PC-9 (cell line): ENCODE results near the gene R3HDM2. TPM values are rescaled to one million over a fixed set of nuclear protein-coding genes. Genes with fewer than 3 reads are reported as not detected.

Experiments used
- BruUV-seq: library from RNA; stranded (reverse); fragments of 400-500 nt; replicated peaks from 2 replicates; lab custom pipeline; 2021; lab: Mats Ljungman, UMichigan
- CTCF ChIA-PET: fragments of 300-600 bp; sonication (Branson Sonifier 250); formaldehyde crosslinking; loops from one replicate; lab custom pipeline; 2022; ENCODE audit warnings: antibody characterized with exemption; lab: Charles Lee
- POLR2A ChIA-PET: fragments of 300-600 bp; sonication (Branson Sonifier 250); formaldehyde crosslinking; loops from one replicate; lab custom pipeline; 2022; ENCODE audit warnings: antibody characterized with exemption; ENCODE audit not compliant: unreplicated experiment; lab: Charles Lee
- DNase-seq, 2 experiments: peaks; one replicate each; pipeline versions ENCODE4 v3.0.0 to v3.0.0-alpha.2; 2015 to 2022; ENCODE audit warnings: mixed read lengths in 1 of 2
- H2AFZ ChIP-seq: fragments of 200-600 bp; sonication (generic); 2 replicates; pipeline ENCODE4 v1.8.1; 2017; ENCODE audit warnings: antibody characterized with exemption
- H3F3A ChIP-seq: fragments of 200-600 bp; sonication (generic); 2 replicates; pipeline ENCODE4 v1.8.1; 2017; ENCODE audit warnings: antibody characterized with exemption, mild to moderate bottlenecking, low read depth; ENCODE audit not compliant: insufficient read depth
- H3K27ac ChIP-seq: fragments of 200-600 bp; sonication (generic); 2 replicates; pipeline ENCODE4 v1.6.1; 2016; ENCODE audit warnings: mixed run types
- H3K27me3 ChIP-seq: fragments of 200-600 bp; sonication (generic); 2 replicates; pipeline ENCODE4 v1.6.1; 2016; ENCODE audit warnings: low read depth, mixed run types; ENCODE audit not compliant: insufficient read depth
- H3K36me3 ChIP-seq: fragments of 200-600 bp; sonication (generic); 2 replicates; pipeline ENCODE4 v1.6.1; 2016; ENCODE audit warnings: low read depth, mixed run types
- H3K4me1 ChIP-seq: fragments of 200-600 bp; sonication (generic); replicated peaks from 2 replicates; pipeline ENCODE4 v1.6.1; 2016; ENCODE audit warnings: mixed run types; ENCODE audit not compliant: insufficient read depth
- H3K4me2 ChIP-seq: fragments of 200-600 bp; sonication (generic); 2 replicates; pipeline ENCODE4 v1.6.1; 2017; ENCODE audit warnings: mixed run types
- H3K4me3 ChIP-seq: fragments of 200-600 bp; sonication (generic); 2 replicates; pipeline ENCODE4 v1.6.1; 2016; ENCODE audit warnings: mixed run types
- H3K79me2 ChIP-seq: fragments of 200-600 bp; sonication (generic); 2 replicates; pipeline ENCODE4 v1.6.1; 2017; ENCODE audit warnings: low read depth, mixed run types
- H3K9me2 ChIP-seq: fragments of 200-600 bp; sonication (generic); 2 replicates; pipeline ENCODE4 v1.8.1; 2017; ENCODE audit warnings: mild to moderate bottlenecking; ENCODE audit not compliant: insufficient read depth
- H3K9me3 ChIP-seq: fragments of 200-600 bp; sonication (generic); 2 replicates; pipeline ENCODE4 v1.8.1; 2016; ENCODE audit warnings: low read depth; ENCODE audit not compliant: insufficient read depth
- H4K20me1 ChIP-seq: fragments of 200-600 bp; sonication (generic); 2 replicates; pipeline ENCODE4 v1.8.1; 2017; ENCODE audit not compliant: insufficient read depth
- CTCF ChIP-seq: fragments of 200-600 bp; sonication (generic); conservative IDR thresholded peaks from 2 replicates; pipeline ENCODE4 v1.6.1; 2017; ENCODE audit warnings: mixed run types, antibody characterized with exemption, mild to moderate bottlenecking, moderate library complexity
- EZH2 ChIP-seq: fragments of 200-600 bp; sonication (generic); IDR thresholded peaks from 2 replicates; pipeline ENCODE4 v1.8.0; 2017; ENCODE audit warnings: antibody characterized with exemption, low read depth
- intact Hi-C: fragments of 100-400 bp; cut with micrococcal nuclease; formaldehyde crosslinking; loops from one replicate; pipeline ENCODE4 v1.10.0; 2022; ENCODE audit not compliant: unreplicated experiment
- total RNA-seq: library from RNA; stranded (reverse); gene quantifications from 2 replicates; pipeline ENCODE4 v1.2.3, GENCODE V29; 2021

Gene R3HDM2
- total RNA-seq, 1 experiment from 2014 or later: 65.1 TPM

- no TSS peak for BruUV-seq
- ChIA-PET CTCF (no interaction called here), POLR2A (no interaction called here)
- Histone ChIP-seq H3K4me2 (peak overlapping the region; percentile 98), H3K4me3 (no peak overlapping the region), H3F3A (peaks cover 9% of the 10 kb centered on the region; the same call in 1 of the 2 replicates), H3K79me2 (no peaks in the 10 kb centered on the region), H3K9me2 (no peaks in the 10 kb centered on the region), H3K4me1 (peaks cover 17% of the 10 kb centered on the region), H3K36me3 (no peaks in the 10 kb centered on the region), H4K20me1 (peaks cover 6% of the 10 kb centered on the region; the same call in 1 of the 2 replicates), H3K9me3 (no peaks in the 10 kb centered on the region), H3K27ac (no peak overlapping the region), H2AFZ (no peak overlapping the region), H3K27me3 (no peaks in the 10 kb centered on the region)
- no peak for DNase-seq
- TF ChIP-seq EZH2 (no peak), CTCF (no peak)
- intact Hi-C loops: no loop called here
Observed at GRCh38 chr12:57219205-57219992, 211.4 kb downstream of the R3HDM2 start.

- intact Hi-C loops: no loop called here
- Histone ChIP-seq H3K4me3 (no peak overlapping the region), H2AFZ (no peak overlapping the region), H3K79me2 (no peaks in the 10 kb centered on the region), H3K27me3 (no peaks in the 10 kb centered on the region), H4K20me1 (peaks cover 6% of the 10 kb centered on the region; the same call in 1 of the 2 replicates), H3K36me3 (no peaks in the 10 kb centered on the region), H3K4me2 (peak overlapping the region; percentile 98), H3F3A (peaks cover 20% of the 10 kb centered on the region), H3K27ac (no peak overlapping the region), H3K9me2 (no peaks in the 10 kb centered on the region), H3K9me3 (no peaks in the 10 kb centered on the region), H3K4me1 (peaks cover 28% of the 10 kb centered on the region)
- TF ChIP-seq EZH2: no peak
- TF ChIP-seq CTCF: no peak
- no peak for DNase-seq
- ChIA-PET POLR2A (interaction anchor here (0.5 kb wide), 1 partner anchor 12 kb away, joined by 3 read pairs; no protein-coding TSS in a partner anchor), CTCF (interaction anchor here (0.6 kb wide), 1 partner anchor 713 kb away, joined by 4 read pairs; no protein-coding TSS in a partner anchor)
- BruUV-seq: TSS peak; percentile 13
Observed at GRCh38 chr12:57218030-57218853, 212.6 kb downstream of the R3HDM2 start.
